Jurkat, Clone E6-1 (cell line): ENCODE measurements around the gene ARL6.
"Not testable (repeated sequence)": the region's sequence is repeated elsewhere in the genome, so short reads cannot be mapped to it uniquely, and the experiment has no call there.

Source experiments
- DNase-seq: peaks from one replicate; pipeline ENCODE4 v3.0.0-alpha.2; 2011; ENCODE audit warnings: low read depth, low spot score
- H3K4me3 ChIP-seq: 2 replicates; pipeline ENCODE4 v1.5.1; 2011; ENCODE audit warnings: mild to moderate bottlenecking, low read length, control low read depth, moderate library complexity

ARL6 gene

GRCh38 chr3:97817965-97818364, 53.4 kb downstream of the ARL6 start:
- H3K4me3 ChIP-seq, result no peak overlapping the region
- DNase-seq, result no peak

DNA sequence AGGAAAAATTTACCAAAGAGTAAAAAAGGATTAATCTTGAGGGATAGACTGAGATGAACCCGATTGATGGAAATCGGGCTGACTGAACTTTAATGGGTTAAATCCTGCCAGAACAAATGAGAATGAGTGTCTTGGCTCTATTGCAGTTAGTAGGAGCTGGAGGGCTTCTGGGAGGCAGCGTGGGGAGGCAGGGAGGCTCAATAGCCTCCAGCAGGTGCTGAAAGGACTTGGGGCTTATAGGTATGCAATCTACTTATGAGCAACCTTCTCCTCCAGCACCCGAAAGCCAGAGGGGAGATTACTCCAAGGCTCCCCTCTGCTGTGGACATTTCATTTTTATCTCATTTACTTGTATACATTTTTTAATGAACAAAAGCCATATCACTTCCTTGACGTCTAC, 56.2 kb downstream of the ARL6 start:
- H3K4me3 ChIP-seq, result no peak overlapping the region
- no peak for DNase-seq

DNA sequence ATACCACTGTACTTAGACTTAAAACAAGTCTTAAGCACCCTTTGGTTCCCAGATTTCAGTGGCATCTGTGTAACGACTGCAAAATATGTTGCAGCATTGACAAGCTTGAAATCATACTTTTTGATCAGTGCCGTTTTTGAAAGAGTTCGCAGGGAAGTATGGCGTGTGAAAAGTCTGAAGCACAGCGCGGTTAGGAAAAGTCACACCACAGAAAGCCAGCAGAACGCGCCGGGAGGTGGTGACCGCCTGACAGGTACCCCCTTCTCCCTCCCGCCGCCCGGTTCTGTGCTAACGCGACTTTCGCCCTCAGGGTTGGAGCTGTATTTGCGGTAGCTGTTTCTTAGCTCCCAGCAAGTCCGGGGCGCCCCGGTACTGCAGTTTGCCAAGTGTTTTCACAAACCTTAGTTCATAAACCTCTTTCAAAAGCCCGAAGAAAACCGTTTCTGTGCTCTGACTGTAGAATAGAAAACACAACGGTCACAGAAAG, 56.8 kb downstream of the ARL6 start:
- no peak for DNase-seq
- peak overlapping the region; percentile 49 for H3K4me3 ChIP-seq

- DNase-seq, result peak; percentile 23
- peak within 1 kb of the TSS; percentile 49 for H3K4me3 ChIP-seq
Measured at GRCh38 chr3:97821774-97822358, 57.3 kb downstream of the ARL6 start, which contains the start of gene CRYBG3. Gene CRYBG3 (plus strand): TSS chr3:97822011. CDS start chr3:97822207, 196 bp downstream.

DNA sequence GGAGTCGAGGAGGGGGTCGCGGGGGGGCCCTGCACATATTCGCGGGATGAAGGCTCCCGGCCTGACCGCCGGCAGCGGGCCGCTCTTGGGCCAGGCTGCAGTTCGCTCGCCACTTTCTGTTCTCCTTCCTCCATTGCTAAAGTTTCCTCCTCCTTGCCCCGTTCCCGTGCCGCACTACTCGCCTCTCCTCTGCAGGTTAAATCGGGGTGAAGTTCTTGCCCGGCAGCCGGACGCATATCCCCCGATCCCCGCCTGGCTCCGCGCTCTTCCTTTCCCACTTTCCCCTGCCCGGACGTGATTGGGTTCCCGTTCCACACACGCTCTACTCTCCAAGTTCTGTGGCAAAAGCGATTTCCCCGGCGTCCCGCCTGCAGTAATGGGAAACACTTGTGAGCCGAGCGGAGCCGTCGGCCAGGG, 57.8 kb downstream of the ARL6 start:
- H3K4me3 ChIP-seq, result peak overlapping the region; percentile 43
- DNase-seq, result no peak

DNA sequence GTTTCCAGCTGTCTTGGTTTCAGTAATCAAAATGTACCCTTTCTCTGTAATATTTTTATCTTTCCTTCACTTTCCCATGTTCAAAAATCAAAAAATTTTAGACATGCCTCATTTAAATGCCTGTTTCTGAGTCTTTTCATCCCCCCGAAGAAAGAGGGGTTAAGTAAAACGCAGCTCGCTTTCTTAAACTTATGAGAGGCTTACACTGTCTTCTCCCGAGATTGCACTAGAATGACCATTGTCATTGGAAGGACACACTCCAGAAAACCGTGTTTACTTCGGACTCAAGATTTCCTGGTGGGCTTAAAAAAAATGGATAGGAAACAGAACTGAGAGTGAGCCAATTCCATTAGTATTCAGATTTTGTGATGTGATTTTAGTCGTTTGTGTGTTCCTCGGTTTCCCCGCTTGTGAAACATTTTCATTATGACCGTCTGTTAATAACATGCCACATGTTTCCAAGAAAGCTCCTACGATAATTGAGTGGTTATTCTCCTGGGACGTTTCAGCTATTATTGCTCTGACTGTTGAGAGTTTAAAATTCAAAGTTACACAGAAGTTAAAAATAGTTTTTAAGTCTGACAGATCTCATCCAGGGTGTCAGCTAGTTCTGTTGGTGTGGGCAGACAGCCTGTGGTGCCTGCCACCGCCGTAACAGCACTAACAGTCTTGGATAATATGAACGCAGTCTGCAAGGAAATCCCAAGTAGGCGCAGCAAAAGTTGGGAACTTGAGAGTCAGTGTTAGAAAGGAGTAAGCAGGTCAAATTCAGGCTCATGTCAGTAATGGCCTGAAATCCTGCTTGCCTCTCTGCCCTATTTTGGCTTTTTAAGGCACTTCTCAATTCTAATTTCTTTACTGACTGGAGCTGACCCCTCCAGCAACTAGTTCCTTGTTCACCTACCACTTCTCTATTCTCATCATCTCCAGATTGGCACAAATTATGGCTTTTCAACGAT, 58.8 kb downstream of the ARL6 start:
- no peak overlapping the region for H3K4me3 ChIP-seq
- no peak for DNase-seq

DNA sequence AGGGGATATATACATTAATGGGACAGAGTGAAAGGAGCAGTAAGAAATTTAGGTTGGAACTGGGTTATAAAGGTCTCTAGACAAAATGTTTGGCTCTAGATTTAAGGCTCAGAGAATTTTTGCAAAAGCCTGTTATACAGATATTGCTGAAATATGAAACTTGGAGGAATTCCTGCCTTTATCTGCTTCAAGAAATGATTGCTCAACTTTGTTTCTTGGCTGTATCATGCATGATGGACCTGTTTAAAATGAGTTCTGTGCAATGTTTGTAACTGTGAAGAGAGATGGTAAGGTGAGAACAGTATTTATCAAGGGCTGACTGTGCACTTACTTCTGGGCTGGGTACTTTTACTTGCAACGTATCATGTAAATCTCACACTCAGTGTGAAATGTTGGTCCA, 60.5 kb downstream of the ARL6 start:
- no peak for DNase-seq
- H3K4me3 ChIP-seq, result no peak overlapping the region

DNA sequence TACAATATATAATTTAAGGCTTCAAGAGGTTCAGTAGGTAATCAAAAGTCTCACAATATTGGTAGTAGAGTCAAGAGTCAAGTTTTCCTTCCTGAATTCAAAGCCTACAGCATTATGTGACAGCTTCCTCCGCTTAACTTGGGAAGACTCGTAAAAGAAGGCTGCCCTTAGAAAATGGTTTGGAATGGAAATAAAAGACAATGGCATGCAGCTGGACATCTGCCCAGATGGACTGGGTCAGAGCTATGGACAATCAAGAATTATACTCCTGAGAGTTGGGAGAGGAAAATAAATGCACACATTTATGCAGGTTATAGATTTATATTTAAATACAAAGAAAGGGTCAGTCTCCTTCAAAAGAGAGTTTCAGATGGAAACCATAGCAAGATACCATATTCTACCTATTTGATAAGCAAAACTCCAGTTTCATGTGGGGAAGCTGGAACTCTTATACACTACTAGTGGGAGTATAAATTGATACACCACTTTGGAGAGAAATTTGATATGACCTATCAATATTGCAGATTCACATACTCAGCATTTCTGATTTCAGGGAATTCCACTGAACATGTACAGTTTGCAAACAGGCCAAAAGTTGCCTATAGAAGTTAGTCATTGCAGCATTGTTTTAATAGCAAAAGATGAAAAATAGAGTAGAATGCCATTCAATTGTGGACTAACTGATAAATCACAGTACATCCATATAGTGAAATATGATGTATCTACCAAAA, 63.3 kb downstream of the ARL6 start:
- DNase-seq, result no peak
- H3K4me3 ChIP-seq, result no peak overlapping the region

GRCh38 chr3:97829198-97829597, 64.6 kb downstream of the ARL6 start:
- DNase-seq, result no peak
- no peak overlapping the region for H3K4me3 ChIP-seq

DNA sequence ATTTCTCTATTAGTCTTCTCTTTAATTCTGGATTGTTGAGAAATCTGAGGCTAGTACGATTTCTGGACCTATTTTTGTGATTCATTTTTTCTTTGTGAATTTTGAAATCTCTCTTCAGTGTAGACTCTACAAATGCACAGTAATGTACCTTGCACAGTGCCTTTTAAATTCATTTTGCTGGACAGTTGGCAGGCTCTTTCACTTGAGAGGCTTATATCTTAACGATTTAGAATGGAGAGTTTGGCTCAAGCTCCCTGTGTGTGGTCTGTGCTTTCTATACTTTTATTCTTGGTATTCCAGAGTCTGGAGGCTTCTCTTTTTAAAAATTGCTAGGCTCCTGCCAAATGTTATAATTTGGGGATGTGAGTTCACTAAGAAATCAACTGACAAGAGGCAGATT, 66.1 kb downstream of the ARL6 start:
- DNase-seq, result no peak
- H3K4me3 ChIP-seq, result no peak overlapping the region

DNA sequence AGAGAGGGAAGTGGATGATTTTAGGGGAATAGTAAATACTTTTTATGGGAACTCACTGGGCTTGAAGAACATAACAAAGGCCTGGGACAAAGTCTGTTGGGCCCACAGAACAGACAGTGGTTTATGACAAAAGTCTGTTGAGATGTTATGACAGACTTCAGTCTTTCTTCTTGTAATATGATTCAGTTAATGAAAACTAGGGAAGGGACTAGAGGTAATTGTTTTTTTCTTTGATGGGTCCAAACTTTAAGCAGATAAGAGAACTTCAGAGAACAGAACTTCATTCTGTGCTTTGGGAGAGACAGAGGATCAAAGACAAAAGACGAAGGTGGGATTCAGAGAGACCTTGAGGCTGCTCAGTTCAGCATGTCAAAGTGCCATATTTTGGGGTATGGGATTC, 66.6 kb downstream of the ARL6 start:
- H3K4me3 ChIP-seq, result no peak overlapping the region
- no peak for DNase-seq

GRCh38 chr3:97833184-97833583, 68.6 kb downstream of the ARL6 start:
- not testable (repeated sequence) for H3K4me3 ChIP-seq, DNase-seq

DNA sequence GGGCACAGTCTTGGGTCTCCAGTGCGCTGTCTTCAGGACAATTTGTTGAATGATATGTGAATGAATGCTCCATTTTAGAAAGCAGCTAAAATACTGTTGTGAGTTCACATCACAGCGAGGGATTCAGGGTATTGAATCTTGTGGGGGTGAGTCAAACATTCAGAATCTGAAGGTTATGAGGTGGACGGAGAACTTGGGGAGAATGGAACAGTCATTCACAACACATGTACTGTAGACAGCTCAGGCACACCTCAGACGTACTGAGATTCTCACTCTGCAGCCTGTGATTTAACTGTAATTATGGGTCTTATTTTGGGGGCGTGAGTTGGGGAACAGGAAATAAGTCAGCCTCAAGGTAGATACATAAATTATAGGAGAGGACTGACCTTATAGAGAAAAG, 71.2 kb downstream of the ARL6 start:
- DNase-seq, result no peak
- no peak overlapping the region for H3K4me3 ChIP-seq

GRCh38 chr3:97838393-97838792, 73.8 kb downstream of the ARL6 start:
- H3K4me3 ChIP-seq, result no peak overlapping the region
- no peak for DNase-seq

- no peak for DNase-seq
- H3K4me3 ChIP-seq, result no peak overlapping the region
Measured at GRCh38 chr3:97839944-97840343, 75.4 kb downstream of the ARL6 start.

- DNase-seq, result no peak
- no peak overlapping the region for H3K4me3 ChIP-seq
Measured at GRCh38 chr3:97841304-97841703, 76.7 kb downstream of the ARL6 start.

GRCh38 chr3:97841956-97842355, 77.4 kb downstream of the ARL6 start:
- no peak overlapping the region for H3K4me3 ChIP-seq
- no peak for DNase-seq

- DNase-seq, result no peak
- no peak overlapping the region for H3K4me3 ChIP-seq
Measured at GRCh38 chr3:97848779-97849178, 84.2 kb downstream of the ARL6 start.
